Measurements from ENCODE around the gene NDOR1. TPM values are rescaled to one million over a fixed set of nuclear protein-coding genes. Genes with fewer than 3 reads are reported as not detected.
A peak's percentile ranks its signal among the peaks of the same experiment; 100 is the strongest.

Gene NDOR1
- total and polyA plus RNA-seq, 8 donors = 9.1 to 19.5 (median 11.1) TPM

DNA sequence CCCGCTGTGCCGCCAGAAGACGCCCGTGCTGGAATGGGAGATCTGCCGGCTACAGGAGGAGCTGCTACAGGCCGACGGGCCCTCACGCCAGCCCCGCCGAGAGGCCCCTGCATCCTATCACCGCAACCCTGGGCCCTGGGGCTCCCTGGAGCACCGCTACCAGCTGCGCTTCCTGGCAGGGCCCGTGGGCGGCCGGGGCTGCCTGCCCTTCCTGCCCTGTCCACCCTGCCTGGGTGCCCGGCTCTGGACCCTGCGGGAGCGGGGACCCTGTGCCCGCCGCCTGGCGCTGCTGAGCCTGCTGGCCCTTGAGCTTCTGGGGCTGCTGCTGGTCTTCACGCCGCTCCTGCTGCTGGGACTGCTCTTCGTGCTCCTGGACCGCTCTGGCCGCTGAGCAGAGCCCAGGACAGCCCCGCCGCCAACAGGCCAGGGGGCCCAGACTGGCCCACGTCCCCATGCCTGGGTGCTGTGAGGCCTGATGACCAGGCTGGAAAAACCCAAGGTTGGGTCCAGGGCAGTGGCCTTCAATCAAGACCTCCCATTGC lies 12.8 kb downstream of the NDOR1 start:
- ATAC-seq (no peak), DNase-seq (no peak)
- Histone ChIP-seq H3K27ac (peak overlapping the region; percentile 7 to 28), H3K9me3 (no peaks in the 10 kb centered on the region), H3K27me3 (peaks cover 0 to 18% of the 10 kb centered on the region in 2 donors), H3K4me3 (no peak overlapping the region), H3K4me1 (peaks cover 16 to 42% of the 10 kb centered on the region in 2 donors), H3K36me3 (peaks cover 0 to 35% of the 10 kb centered on the region in 2 donors)
- TF ChIP-seq, protein P1, sequence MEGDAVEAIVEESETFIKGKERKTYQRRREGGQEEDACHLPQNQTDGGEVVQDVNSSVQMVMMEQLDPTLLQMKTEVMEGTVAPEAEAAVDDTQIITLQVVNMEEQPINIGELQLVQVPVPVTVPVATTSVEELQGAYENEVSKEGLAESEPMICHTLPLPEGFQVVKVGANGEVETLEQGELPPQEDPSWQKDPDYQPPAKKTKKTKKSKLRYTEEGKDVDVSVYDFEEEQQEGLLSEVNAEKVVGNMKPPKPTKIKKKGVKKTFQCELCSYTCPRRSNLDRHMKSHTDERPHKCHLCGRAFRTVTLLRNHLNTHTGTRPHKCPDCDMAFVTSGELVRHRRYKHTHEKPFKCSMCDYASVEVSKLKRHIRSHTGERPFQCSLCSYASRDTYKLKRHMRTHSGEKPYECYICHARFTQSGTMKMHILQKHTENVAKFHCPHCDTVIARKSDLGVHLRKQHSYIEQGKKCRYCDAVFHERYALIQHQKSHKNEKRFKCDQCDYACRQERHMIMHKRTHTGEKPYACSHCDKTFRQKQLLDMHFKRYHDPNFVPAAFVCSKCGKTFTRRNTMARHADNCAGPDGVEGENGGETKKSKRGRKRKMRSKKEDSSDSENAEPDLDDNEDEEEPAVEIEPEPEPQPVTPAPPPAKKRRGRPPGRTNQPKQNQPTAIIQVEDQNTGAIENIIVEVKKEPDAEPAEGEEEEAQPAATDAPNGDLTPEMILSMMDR (IDR thresholded peaks at IDR 0.05) = no peak
- intact Hi-C loops (cut with DNase I) = no loop called here

DNA sequence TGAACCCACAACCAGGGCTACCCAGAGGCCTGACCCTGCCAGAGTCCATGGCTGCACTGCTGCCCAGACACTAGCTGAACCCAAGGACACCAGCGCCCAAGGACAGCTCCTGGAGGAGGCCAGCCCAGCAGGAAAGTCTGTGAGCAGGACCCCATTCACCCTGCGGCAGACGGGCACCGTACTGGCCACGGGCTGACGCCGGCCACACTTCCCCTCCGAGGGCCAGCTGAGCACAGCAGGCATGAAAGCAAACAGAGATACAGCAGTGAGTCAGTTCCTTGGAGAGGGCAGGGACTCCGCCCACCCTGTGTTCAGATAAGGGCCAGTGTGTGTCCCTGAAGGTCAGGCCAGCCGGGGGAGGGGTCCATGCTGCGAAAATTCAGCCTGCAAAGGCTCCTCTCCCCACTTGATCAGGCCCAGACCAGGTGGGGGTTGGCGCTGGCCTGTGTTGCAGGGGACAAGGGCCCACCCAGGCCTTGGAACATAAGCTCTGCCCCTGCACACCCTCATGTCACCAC lies 13.3 kb downstream of the NDOR1 start:
- Histone ChIP-seq H3K36me3 (peaks cover 0 to 31% of the 10 kb centered on the region in 2 donors), H3K27ac (peak overlapping the region; percentile 7 to 28), H3K9me3 (no peaks in the 10 kb centered on the region), H3K27me3 (peaks cover 0 to 18% of the 10 kb centered on the region in 2 donors), H3K4me3 (no peak overlapping the region), H3K4me1 (peaks cover 16 to 43% of the 10 kb centered on the region in 2 donors)
- peak; percentile 41 for ATAC-seq
- TF ChIP-seq, protein P1 (IDR thresholded peaks at IDR 0.05) = no peak
- intact Hi-C loops (cut with DNase I) = no loop called here
- peak in 1 of 4 donors; percentile 61 for DNase-seq

DNA sequence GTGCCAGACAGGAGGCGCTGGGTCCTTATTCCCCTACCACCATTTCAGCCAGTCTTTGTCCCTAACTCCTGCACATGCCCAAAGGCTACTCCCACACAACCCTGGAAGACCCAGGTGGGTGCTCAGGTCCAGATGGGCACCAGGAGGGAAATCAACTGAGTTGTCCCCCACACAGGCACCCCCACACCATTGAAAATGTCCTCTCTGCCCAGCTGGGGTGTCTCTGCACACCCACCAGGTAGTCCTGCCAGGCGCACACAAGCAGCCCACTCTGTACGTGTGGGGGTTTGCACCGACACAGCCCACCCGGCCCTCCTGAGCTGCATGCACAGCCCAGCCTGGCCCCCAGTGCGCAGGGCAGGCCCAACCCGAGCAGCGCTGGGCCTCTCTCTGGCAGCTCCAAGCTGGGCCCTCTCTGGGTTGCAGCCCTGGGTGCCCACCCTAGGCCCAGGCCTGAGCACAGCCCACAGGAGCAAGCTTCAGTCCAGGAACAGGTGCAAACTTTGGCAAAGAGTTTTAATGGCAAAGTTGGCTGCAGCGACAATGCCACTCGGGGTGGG lies 14.3 kb downstream of the NDOR1 start:
- H3K27me3 ChIP-seq = peaks cover 0 to 18% of the 10 kb centered on the region in 2 donors
- H3K27ac ChIP-seq = no peak overlapping the region
- ATAC-seq (no peak), DNase-seq (no peak)
- intact Hi-C loops (cut with DNase I) = no loop called here
- H3K4me1 ChIP-seq = peaks cover 16 to 53% of the 10 kb centered on the region in 2 donors
- peaks cover 0 to 21% of the 10 kb centered on the region in 2 donors for H3K36me3 ChIP-seq
- TF ChIP-seq, protein P1 (IDR thresholded peaks at IDR 0.05) = no peak
- no peak overlapping the region for H3K4me3 ChIP-seq
- H3K9me3 ChIP-seq = no peaks in the 10 kb centered on the region

DNA sequence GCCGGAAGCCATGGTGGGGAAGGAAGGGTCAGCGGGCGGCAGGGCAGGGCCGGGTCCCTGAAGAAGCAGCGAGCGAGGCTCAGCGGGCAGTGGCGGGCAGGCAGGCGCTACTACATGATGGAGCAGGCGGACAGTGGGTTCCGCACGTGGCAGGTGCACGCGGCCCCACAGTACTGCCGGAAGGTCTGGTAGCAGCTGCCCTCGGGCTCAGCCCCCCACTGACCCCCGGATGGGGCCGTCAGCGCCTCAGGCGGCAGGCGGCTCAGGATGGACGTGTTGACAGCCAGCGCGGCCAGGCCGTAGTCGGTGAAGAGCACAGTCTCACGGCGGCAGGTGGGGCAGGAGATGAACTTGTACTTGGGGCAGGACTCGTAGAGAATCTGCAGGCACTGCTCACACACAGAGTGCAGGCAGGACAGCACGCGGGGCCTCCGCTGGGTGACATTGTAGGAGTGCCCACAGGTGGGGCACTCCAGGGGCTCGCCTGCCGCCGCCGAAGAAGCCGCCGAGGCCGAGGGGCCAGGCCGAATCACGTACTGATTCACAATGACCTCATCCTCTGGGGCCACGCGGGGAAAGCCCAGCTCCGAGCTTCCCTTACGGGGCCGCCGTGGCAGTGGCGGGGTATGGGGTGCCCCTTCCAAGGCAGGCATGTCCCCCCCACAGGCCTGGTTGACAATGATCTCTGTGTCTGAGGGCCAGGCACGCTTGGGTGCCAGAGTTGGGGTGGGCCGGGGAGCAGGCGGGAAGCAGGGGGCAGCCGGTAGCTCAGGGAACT lies 15.0 kb downstream of the NDOR1 start:
- Histone ChIP-seq H3K27ac (no peak overlapping the region), H3K36me3 (peaks cover 0 to 14% of the 10 kb centered on the region in 2 donors), H3K9me3 (no peaks in the 10 kb centered on the region), H3K4me1 (peaks cover 16 to 58% of the 10 kb centered on the region in 2 donors), H3K4me3 (no peak overlapping the region), H3K27me3 (peaks cover 0 to 18% of the 10 kb centered on the region in 2 donors)
- intact Hi-C loops (cut with DNase I) = no loop called here
- no peak for ATAC-seq
- TF ChIP-seq, protein P1 (IDR thresholded peaks at IDR 0.05) = no peak
- no peak for DNase-seq

DNA sequence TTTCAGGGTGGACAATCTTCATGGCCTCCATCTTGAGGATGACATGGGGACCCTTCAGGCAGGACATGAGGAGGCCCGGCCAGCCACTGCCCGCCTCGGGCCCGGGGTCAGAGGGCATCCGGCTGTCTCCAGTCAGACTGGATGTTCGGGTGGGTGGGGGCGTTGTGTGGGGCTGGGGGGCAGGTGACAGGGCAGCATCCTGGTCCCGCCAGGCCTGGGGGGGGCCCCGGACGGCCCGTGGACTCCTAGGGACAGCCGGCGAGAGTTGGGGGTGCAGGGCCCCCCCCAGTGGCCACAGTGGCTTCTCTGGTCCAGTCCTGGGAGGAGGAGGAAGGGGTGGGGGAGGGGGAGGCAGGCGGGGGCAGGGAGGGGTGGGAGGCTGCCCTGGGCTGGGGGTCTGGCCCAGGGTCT lies 15.6 kb downstream of the NDOR1 start:
- H3K4me3 ChIP-seq = peak overlapping the region in 1 of 2 donors; percentile 31
- TF ChIP-seq, protein P1 (IDR thresholded peaks at IDR 0.05) = no peak
- peaks cover 16 to 60% of the 10 kb centered on the region in 2 donors for H3K4me1 ChIP-seq
- DNase-seq = no peak
- intact Hi-C loops (cut with DNase I) = no loop called here
- peaks cover 0 to 8% of the 10 kb centered on the region in 2 donors for H3K36me3 ChIP-seq
- no peaks in the 10 kb centered on the region for H3K9me3 ChIP-seq
- H3K27me3 ChIP-seq = peaks cover 0 to 18% of the 10 kb centered on the region in 2 donors
- no peak overlapping the region for H3K27ac ChIP-seq
- no peak for ATAC-seq
